HG02870 (cell line): ENCODE data around the gene SV2C.

Experiments
- ATAC-seq: cut with Tn5 transposase; IDR thresholded peaks from one replicate; pipeline ENCODE4 v1.9.1; 2021; ENCODE audit warnings: mild to moderate bottlenecking, moderate library complexity; ENCODE audit not compliant: unreplicated experiment

SV2C gene

DNA sequence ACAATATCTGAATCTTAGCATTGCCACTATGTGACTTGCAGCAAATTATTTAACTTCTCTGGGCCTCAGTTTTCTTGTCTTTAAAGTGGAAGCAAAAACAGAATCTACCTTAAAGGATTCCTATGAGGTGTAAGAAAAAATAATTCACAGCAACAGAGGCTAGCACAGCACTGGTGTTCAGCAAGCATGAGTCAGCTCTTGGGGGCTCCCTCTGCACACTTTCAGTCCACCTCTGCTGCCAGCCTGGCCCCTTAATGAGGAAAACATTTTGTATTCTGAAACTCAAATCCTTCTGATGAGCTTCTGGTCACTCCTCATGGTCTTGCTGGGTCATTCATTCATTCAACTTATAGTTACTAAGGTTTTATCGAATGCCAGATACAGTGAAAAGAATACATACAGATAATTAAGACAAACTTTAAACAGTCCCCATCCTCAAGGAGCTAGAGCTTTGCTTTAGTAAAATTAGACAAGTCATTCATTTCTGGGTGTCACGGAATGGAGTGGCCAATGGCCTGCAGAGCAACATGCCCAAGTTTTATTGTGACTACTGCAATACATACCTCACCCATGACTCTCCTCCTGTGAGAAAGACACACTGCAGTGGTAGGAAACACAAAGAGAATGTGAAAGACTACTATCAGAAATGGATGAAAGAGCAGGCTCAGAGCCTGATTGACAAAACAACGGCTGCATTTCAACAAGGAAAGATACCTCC lies 293.1 kb downstream of the SV2C start:
- no peak for ATAC-seq

DNA sequence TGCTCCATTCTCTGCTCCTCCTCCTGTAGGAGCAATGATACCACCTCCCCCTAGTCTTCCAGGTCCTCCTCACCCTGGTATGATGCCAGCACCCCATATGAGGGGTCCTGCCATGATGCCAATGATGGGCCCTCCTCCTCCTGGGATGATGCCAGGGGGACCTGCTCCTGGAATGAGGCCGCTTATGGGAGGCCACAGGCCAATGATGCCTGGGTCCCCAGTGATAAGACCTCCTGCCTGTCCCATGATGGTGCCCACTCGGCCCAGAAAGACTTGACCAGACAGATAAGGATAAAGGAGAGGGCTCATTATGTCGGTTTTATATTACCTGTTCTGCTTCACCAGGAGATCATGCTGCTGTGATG lies 293.7 kb downstream of the SV2C start:
- ATAC-seq, result no peak

DNA sequence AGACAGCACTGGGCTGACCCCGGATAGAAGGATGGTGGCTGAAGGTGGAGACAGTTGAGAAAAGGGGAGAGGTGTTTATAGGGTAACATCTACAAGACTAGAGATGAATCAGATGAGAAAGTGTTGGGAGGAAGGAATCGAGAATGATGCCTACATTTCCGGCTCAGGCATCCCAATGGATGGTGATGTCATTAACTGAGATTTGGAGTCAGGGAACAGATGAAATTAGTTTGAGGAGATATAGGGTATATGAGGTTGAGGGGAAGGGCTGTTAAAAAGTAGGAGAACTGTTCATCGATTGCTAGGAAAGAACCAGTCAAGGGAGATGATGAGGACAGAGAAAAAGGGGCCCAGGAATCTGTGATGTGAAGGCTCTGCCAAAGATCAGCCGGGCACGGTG lies 295.2 kb downstream of the SV2C start:
- no peak for ATAC-seq

DNA sequence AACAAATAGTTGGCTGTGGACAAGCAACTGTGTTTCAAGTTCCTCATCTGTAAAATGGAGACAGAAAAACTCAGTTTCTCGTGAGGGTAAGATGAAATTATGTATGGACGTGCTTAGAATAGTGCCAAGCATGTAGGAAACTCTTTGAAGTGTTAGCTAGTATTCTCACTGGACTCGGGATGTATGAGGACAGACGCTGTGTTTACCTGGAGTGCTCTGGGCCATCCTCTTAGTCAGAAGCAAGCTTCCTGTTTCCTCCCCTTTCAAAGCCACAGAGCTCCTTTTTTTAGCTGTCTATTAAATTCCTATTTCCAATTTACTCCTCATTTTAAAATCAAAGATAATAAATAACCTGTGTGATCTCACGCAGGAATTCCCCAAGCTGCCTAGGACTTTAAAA lies 296.1 kb downstream of the SV2C start:
- no peak for ATAC-seq

DNA sequence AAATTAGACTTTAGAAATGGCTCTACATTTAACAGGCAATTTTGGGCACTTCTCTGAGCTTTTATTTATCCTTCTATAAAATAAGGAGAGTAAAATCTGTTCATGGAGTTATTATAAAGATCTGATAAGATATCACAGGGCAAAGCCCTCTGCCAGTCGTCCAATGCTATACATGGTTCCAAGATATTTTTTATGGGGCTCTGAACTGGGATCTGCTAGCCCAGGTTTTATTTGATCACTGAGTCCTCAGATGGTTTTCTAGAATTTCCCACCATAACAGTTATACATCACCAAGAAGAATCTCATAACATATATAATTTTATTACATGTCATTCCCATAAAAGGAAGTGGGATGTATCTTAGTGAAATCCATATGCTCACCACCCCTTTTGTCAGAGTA lies 296.7 kb downstream of the SV2C start:
- ATAC-seq, result no peak

DNA sequence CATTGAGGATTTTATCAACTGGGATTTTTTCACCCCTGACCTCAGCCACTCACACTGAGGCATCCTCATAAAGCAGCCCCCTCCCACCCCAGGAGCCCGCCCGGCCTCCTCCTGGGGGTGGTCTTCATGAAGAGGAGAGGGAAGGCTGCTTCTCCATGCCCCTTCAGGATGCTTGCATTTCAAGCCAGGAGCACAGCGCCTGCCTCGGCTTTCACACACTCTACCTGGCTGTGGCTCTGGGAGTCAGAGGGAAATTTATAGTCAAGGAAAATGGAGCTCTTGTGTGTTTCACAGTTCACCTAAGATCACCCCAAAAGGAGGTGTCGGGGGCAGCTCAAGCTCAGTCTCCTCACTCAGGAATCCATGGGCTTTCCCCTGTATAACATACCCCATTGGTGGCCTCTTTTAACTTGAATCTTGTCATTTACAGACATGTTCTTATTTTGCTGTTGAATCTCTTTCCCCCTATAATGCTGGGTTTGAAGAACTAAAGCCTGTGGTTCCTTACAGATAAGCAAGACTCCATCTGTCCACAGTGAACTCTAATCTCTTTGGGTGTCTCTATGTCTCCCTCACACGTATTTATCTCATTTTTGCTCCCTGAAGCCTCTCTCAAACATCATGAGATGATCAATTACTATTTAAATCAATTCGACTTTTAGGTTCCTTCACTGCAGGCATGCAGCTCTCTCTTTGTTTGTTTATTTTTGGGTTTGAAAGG lies 297.3 kb downstream of the SV2C start:
- ATAC-seq, result no peak

DNA sequence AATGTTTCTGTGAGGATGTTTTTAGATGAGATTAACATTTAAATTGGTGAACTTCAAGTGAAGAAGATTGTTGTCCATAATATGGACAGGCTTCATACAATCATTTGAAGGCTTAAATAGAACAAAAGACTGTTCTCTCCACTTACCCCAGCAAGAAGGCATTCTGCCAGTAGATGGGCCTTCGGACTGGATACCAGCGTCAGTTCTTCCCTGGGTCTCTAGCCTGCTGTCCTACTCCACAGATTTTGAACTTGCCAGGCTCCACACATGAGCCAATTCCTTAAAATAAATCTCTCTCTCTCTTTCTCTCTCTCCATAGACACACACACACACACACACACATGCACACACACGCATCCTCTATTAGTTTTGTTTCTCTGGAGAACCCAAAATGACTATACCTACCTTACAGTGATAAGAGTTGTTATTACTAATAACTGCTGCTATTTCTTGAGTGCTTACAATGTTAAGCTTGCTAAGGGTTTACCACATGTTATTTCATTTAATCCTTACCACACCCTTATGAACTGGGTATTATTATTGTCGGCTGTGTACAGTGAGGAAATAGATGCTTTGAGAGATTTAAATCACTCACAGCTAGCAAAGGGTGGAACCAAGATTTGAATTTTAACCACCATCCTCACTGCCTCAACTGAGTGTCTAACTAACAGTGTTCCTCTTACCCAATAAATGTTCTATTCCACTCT lies 300.1 kb downstream of the SV2C start:
- no peak for ATAC-seq

DNA sequence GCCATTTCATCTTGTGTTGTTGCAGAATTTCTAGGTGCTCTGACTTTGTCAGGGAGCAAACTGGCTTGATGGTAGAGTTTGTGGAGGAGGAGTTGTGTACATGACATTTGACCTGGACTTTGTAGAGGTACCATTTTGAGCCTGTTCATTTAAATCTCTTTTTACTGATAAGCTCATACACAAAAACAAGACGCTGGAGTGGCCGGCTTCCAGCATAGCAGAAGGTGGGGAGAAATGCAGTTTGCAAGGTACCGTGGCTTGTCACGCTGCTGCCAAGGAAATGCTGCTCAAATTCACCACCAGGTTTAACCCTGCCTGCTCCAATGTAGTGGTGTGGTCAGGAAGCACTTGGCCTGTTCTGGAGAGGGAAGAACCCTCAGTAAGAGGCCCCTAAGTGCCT lies 301.0 kb downstream of the SV2C start:
- no peak for ATAC-seq

DNA sequence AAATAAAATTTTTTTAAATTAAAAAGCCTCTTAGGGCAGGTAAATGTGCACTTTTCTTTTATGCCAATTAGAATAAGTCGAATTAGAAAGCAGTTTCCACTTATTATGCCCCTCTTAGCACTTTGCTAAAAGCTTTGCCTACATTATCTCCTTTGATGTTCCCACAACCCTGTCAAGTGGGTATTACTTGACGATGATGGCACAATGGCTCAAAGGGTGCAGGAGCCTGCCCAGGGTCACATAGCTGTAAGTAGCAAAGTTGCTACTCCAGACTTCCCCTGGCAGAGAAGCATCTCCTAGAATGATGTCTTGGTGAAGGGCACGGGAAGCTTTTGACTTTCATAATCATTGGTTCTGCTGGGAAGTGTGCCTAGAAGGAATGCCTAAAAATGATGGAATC lies 301.5 kb downstream of the SV2C start:
- ATAC-seq, result no peak

DNA sequence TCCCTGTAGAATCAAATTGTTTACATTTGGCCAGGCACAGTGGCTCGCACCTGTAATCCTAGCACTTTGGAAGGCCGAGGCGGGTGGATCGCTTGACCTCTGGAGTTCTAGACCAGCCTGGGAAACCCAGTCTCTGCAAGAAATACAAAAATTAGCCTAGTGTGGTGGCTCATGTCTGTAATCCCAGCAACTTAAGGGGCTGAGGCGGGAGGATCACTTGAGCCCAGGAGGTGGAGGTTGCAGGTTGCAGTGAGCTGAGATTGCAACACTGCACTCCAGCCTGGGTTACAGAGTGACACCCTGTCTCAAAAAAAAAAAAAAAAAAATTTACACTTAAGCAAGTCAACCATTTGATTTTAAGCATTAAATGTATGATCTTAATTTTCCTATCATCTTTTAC lies 302.4 kb downstream of the SV2C start:
- ATAC-seq, result no peak

DNA sequence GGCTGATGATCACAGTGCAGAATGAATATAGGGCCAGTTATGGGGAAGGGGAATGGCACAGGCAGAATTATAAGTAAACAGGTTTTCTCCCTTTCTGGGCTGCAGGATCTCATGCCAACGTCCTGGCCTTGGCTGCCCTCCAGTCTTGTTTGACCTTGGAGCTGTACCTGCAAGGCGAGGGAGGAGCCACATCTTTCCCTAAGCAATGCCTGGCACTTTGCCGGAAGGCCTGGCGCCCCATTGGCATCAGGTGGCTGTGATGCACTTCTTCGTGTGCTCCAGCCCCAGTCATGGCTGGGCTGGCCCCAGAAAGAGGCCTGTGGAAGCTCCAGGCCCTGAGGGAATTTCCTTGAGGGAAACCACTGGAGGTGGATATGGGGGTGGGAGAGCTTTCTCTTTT lies 303.2 kb downstream of the SV2C start:
- no peak for ATAC-seq

DNA sequence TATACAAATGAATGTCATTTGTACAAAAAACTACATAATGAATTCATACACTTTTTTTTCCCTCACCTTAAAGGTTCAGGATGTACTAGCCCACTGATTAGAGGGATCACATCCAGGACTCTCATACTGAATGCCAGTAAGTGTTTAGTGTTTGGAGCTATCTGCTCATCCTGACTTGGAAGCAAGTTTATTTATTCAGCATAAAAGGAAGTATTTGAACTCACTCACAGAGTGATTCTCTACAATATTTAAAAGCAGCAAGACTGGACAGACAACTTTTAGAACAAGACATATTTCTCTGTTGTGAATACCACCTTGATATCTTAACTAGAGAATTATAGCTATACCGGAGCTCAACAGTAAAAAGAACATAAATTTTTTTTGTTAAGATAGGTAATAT lies 305.1 kb downstream of the SV2C start:
- no peak for ATAC-seq

DNA sequence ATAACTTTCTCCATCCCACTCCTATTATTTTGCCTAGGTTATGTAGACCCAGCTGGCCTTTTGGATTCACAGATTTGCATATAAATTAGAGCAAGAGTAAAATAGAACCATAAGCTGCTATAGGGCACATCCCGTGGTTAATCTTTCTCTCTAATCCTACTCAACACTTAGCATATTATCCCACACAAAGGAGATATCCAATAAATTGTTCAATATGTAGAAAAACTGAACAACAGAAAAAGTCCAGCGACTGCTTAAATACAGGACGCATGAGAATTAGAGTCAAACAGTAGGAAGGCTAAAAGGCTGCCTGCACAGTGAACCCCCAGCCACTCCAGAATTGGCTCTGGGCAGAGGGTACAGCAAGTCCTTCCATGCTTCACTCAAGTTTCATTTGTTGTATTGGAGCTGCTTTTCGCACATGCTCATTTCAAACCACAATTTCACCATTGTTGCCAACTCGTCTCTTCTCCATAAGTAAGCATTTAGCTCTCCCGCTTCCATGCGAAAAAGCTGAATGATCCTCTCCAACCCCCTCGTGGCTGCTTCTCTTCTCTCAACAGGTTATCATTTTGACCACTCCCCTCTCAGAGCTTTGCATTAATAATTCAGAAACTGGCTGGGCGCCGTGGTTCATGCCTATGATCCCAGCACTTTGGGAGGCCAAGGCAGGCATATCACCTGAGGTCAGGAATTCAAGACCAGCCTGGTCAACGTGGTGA lies 305.8 kb downstream of the SV2C start:
- no peak for ATAC-seq

DNA sequence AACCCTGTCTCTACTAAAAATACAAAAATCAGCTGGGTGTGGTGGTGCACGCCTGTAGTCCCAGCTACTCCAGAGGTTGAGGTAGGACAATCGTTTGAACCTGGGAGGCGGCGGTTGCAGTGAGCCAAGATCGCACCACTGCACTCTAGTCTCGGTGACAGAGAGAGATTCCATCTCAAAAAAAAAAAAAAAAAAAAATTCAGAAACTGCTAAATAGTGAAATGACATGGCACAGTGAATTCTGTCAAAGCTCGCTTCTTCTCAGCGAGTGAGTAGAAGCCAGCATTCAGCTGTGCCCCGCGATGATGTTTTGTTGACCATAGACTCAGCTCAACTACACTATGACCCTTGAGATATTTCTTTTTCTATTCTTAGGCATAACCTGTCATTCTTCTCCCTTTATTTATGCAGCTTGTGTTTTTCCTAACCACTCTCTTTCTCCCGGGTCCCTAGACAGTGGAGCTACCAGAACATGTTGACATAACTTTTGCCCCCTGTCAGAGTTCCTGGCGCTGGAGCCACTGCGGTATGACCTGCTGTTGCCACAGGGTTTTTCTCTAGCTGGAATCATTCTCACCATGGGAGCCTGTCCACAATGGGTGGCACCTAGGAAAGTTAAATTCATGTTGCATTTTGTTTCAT lies 306.5 kb downstream of the SV2C start:
- ATAC-seq, result no peak

DNA sequence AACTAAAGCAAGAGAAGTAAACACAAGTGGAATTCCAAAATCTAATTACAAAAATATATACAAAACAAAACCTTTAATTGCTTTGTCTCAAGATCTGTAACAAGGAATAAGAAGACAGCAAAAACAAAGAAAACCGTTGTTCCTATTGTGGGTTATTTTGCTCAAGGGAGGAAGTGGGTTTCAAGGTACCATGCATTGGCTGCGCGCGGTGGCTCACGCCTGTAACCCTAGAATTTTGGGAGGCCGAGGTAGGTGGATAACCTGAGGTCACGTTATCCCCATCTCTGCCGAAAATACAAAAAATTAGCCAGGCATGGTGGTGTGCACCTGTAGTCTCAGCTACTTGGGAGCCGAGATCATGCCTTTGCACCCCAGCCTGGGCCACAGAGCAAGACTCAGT lies 307.8 kb downstream of the SV2C start:
- no peak for ATAC-seq

DNA sequence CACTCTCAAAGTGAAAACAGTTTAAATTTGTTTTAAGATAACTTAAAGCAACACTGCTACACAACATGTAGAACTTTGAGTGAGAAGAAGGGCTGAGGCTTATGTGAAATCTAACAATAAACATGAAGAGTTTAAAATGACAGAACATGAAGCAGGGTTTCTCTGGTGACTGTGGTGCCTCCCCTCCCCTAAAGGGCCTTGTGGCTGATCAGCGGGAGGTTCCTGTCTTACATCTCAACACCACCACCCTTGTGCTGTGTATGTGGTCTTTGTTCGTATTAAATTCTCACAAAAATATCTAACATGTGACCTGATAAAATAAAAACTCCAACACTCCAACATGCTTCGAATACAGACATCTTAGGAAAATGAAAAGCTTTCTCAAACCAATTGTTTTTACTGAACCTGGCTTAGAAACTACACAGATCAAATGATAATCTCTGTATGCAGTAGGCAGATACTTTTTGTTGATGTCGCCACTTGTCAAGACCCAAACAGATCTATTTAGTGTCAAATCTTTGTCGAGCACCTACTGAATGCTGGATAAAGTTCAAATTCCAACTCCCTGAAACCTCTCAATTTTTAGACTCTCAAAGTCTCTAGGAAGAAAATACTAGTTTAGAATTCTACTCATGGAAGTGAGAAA lies 310.0 kb downstream of the SV2C start:
- ATAC-seq, result no peak

DNA sequence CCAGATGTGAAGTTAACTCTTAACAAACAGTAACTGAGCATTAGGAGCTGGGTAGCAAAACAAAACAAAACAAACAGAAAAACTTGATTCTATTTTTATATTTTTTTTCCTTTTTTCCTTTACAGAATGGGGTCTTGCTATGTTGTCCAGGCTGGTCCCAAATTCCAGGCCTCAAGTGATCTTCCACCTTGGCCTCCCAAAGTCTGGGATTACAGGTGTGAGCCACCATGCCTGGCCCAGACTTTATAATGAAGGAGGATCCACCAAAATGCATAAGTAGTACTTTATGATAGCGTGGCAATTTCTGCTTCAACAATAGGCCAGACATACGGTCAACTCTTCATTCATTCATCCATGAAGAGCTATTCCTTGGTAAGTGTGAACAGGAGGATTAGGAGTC lies 314.0 kb downstream of the SV2C start:
- no peak for ATAC-seq

DNA sequence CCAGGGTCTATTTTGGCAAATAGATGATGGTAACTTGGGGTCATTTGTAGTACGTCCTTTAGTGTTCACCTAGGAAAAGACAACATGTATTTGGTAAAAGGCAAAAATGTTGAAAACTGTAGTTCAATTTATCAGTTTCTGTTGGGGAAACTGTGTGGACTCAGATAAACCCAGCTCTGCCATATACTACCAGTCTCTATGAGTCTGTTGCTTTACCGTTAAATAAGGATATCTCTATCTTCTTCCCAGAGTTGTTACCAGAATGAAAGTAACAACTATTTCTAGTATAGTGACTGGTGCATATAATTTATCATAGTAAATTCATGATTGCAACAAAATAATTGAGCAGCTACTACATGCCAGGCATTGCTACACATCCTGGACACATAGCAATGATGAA lies 316.1 kb downstream of the SV2C start:
- no peak for ATAC-seq

DNA sequence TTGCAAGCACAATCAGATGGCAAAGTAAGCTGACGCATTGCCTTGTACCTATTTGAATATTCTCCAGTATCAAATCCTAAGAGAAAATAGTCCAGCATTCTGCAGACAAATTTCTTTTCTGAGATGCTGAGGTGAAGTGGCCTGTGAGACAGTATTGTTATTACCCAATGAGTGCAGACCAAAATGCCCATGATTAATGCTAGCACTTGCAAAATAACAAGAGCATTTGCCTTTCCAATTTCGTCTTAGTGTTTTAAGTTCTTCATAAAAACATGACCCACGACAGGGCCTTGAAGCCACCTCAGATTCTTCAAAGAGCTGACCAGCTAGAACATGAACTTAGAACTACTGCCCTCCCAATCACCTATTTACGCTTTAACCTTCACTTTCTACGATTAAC lies 317.3 kb downstream of the SV2C start:
- no peak for ATAC-seq

DNA sequence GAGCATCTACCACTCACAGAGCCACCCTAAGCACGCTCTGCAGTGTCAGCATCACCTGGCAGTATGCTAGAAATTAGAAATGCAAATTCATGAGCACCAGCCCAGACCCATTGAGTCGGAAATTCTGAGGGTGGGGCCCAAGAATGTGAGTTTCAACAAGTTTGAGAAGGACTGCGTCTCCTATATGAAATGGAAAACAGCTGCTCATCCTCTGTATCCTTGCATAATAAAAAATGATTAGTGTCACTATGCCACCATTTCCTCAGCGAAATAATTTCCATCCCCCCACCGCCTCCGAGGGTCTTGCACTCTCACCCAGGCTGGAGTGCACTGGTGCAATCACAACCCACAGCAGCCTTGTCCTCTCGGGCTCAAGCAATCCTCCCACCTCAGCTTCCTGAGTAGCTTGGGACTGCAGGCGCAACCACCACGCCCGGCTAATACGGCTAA lies 318.6 kb downstream of the SV2C start:
- no peak for ATAC-seq
